GM19455 (cell line): ENCODE results near the gene TRPV6.

Experiments
- ATAC-seq: cut with Tn5 transposase; IDR thresholded peaks from one replicate; pipeline ENCODE4 v1.9.1; 2021; ENCODE audit not compliant: unreplicated experiment

TRPV6 gene

DNA sequence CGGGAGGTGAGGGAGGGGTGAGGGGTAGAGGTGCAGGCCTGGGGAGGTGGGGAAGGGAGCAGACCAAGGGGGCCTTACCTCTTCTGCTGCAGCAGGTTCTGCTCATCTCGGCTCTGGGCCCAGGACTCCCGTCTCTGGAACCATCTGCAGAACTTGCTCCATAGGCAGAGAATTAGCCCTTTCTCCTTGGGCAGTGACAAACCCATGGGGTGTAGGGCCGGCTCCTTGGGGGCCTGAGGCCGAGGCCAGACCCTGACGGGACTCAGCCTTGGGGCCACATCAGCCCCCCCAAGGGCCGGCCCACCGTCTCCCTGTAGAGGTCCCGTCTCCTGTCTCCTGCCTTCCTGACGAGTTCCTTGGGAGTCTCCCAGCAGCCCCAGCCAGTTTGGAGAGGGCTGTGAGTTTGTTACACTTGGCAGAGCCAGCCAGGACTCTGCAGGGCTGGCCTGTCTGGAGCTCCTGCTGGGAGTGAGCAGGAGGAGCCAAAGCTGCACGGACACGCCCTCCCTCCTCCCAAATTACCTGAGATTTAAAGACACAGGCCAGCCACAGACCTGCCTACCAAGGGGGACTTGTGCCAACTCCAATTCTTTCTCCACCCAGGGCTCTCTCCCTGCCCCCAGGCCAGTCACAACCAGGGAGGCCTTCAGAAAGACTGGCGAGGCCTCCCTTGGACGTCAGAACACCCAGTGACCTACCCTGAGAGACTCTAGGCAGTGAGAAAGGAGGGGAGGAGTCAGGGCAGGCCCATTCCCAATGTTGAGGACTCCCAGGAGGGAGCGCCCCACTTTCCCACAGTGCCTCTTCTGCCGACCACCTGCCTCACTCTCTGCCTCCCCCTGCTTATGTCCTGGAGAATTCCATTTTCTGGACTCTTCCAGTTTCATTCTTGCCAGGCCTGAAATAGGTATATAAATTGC is at the start of gene TRPV6:
Gene TRPV6 (minus strand): TSS at position 435 of the 920 bp plus-strand sequence.
- ATAC-seq, result no peak

DNA sequence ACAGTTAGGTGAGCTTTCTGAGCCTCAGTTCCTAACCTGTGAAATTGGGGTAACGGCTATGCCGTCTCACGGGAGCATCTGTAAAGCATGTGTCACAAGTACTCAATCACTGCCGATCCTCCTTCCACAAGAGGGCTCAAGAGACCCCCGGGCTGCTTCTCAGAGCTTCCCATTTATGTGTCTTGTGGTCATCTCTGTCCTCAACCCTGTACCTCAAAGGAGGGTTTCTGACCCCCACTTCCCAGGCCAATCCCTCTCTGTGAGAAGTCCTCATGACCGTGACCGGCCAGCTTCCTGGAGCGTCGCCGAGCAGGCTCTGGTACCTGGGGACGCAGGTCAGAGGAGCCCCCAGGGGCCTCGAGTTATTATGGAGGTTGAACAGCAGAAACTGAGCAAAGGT is 48.5 kb upstream of the TRPV6 start:
- no peak for ATAC-seq

DNA sequence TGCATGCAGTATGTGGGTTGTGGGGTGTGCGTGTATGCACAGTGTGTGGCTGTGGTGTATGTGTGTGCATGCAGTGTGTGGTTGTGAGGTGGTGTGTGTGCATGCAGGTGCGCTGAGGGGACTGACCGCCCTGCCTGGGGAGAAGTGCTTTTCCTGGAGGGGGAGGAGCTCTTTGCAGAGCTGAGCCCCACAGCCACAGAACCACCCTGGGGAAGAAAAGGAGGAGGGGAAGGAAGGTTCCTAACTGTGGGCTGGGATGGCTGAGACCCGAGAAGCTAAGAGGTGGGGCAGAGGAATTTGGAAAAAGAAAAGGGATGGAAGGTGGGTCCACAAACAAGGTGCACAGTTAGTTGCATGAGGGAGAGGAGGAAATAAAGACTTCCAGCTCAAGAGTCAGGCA is 48.1 kb upstream of the TRPV6 start, which contains the start of gene TRPV5:
Gene TRPV5 (minus strand): TSS at position 123 of the 400 bp plus-strand sequence. CDS start 287 bp downstream, outside the sequence.
- ATAC-seq, result no peak

DNA sequence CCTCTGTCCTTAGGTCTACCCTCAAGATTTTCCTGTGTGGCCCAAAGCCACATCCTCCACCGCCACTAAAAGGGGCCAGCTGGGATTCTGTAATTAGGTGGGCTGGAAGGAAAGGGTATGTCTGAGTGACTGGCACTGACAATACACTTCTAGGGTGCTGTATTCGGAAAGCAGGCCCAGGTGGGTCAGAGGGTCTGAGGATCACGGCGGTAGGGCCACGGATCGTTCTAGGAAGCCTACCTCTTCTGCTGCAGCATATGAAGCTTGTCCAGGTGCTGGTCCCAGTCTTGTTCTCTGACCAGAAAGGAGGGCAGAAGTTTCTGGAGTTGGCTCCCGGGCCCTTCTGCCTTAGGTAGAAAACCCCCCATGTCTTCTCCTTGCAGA is 47.5 kb upstream of the TRPV6 start:
- no peak for ATAC-seq

DNA sequence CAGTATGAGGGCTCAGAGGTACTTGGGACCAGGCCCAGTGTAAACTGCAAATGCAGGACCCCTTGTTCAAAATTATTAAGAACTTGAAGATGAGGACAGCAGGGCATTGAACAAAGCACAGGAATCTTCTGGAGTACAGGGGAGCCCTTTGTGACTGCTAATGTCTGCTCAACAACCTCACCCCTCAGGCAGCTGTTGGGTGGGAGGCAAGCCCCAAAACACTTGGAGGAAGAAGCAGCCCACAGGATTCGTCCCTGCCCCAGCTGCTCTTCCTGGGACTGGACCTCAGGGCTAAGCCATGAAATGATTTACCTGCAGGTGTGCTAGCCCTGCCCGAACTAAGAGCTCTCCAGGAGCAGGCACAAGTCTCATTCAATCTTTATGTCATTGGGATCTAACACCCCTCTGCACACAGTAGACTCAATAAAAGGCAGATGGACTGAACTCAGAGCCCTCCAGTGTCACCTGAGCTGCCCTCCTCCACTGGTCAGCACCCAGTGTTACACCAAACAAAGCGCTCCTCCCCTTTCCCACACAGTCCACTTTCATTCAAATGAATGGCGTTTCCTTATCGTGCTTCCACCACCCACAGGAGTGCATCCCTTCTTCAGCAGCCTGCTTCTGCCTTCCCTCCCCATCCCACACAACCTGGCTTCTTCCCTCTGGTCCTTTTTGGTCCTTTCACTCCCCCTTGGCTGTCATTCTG is 47.0 kb upstream of the TRPV6 start:
- ATAC-seq, result no peak

DNA sequence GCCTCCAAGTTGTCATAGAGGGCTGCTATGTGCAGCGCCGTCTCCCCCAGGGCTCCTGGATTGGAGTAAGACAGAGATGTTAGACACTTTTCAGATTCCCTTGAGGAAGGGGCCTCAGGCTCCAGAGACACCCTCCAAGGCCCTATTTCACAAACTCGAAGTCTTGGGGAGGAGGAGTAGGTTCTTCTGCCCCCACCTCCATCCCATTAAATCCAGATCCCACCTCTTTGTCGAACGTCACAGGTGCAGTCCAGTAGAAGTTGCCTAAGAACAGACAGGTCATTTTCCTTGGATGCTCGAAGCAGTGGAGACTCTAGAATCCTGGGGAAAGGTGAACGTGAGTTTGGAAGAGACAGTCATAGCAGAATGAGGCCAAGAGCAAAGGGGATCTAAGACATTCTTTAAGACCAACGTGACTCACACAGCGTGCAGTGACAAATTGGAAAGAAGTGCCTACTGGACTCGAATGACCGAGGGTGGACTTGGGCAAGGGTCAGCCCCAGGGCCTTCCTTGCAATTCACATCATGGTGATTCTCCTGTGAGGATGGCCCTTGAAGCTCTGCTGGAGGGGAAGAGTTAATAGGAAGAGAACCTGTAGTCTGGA is 44.7 kb upstream of the TRPV6 start:
- ATAC-seq, result no peak

DNA sequence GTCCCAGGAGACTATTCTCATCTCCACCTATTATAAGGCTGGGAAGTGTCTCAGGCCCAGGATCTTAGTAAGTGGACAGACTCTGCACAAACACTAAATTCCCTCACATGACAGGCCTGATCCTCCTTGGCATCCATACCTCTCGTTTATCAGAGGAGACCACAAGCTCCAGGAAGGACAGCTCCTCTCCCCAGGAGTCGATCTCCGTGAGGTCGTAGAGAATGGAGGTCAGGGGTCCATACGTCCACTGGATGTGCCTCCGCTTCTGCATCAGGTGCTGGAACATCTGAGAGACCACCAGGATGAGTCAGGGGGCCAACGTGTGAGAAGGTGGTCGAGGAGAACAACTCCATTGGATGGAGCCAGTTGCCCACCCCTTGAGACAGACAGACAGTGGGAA is 42.4 kb upstream of the TRPV6 start:
- no peak for ATAC-seq

DNA sequence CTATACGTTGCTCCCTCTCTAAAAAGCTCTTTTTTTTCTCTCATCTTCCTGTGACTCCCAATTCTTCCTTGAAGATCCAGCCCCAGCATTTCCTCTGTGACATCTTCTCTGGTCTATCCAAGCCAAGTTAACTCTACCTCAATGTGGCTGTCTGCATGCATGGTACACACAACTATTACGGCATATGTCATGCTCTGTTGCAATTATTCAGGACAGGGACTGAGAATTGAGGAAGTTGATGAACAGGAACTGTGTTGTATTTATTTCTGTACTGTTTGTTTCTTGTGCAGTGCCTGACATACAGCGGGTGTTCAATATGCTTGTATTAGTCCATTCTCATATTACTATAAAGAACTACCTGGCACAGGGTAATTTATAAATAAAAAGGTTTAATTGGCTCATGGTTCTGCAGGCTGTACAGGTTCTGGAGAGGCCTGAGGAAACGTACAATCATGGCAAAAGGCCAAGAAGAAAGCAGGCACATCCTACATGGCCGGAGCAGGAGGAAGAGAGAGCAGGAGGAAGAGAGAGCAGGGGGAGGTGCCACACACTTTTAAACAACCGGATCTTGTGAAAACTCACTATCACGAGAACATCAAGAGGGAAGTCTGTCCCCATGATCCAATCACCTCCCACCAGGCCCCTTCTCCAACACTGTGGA is 41.7 kb upstream of the TRPV6 start:
- no peak for ATAC-seq

DNA sequence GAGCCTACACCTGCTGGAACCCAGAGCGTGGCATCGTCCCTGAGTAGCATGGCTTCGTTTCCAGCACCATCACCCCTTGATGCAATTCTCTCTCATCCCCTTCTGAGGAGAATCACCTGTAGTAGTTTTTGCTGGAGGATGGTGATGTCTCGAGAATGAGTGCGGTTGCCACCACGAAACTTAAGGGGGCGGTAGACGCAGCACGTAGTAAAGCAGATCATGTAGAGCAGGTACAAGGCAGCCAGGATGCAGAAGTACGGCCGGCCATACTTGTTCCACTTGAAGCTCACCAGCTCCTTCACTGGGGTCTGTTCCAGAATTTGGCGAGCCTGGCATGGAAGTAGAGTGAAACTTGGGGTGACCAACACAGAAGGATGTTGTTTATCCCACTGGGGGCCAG is 39.9 kb upstream of the TRPV6 start:
- no peak for ATAC-seq

DNA sequence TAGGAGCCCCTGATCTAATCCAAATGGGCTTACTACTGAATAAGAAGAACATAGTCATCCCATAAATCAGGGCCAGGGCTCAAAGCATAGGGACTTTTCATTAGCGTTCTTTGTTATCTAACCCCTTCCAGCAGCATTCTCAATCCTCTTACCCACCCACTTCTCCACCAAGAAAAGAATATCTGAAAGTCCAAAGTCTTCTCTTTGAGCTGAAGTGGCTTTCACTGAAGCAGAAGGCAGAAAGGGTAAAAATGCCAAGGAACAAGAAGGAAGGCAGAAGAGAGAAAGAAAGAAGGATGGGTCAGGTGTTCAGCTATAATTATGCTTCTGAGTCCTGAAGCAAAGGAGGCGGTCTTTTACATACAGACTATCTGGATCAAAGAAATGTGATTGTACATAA is 37.8 kb upstream of the TRPV6 start:
- ATAC-seq, result no peak

DNA sequence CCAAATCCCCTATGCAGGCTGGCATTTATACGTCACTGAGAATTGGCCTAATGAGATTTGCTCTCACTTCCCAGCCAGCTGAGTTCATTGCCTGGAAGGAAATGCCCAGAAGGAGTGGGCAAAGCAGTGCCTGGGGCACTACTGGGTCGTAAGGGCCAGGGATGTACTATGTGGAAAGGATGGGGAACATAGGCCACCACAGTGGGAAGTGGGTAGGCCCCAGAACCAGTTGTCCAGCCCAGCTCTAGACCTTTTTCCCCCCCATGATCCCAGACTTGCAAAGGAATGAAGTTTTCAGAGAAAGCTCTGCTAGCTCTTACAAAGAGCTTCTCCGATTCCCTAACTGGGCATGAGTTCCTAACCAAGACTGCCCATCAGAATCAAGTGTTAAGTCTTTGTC is 34.1 kb upstream of the TRPV6 start:
- no peak for ATAC-seq

DNA sequence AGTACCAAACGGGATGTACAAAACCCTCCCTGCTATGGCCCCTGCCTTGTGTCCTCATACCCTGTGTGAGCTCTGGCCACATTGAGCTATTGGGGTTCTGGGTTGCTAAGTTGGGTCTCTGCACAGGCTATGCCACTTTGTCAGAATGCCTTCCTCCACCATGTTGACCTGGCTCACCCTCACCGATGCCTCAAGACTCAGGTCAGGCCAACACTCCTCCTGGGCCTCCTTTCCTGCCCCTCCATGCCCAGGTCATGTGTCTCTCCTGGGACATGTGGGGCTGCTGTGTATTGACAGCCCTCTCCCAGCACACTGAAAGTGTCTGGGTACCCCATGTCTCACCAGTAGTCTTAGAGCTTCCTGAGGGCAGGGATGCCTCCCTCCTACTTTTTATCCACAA is 33.4 kb upstream of the TRPV6 start:
- no peak for ATAC-seq

DNA sequence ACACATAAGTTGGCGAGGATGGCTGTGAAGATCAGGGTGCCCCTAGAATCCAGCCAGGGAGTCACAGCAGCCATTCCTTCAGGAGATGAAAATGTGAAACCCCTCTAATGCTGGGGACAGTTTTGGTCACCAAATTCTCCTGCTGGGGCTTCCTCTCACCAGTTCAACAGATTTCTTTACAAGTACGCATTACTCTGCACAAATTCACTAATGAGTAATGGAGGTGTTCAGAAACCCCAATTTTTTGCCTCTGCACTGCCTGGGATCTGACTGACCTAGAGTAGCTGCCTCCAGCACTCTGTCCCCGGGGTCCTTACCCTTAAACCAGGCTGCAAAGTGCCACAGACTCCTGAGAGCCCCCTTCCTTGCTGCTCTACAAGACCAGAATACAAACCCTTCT is 31.9 kb upstream of the TRPV6 start:
- no peak for ATAC-seq

DNA sequence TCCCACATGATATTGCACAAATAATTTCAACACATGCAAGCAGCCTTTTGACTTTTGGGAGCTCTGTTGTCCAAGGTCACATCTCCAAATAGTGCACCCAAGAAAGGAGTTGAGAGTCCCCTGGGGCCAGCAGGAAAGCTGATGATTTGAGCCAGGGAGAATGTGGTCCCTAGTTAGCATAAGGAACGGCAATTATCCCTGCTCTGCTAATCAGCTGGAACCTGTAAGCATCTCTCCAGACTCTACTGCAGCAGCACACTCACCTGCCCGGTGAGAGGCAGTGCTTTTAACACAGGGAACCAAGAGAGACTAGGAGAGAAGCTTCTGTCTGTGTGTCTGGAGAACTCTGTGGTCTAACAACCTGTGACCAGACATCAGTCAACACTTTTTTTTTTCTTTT is 31.0 kb upstream of the TRPV6 start:
- no peak for ATAC-seq

DNA sequence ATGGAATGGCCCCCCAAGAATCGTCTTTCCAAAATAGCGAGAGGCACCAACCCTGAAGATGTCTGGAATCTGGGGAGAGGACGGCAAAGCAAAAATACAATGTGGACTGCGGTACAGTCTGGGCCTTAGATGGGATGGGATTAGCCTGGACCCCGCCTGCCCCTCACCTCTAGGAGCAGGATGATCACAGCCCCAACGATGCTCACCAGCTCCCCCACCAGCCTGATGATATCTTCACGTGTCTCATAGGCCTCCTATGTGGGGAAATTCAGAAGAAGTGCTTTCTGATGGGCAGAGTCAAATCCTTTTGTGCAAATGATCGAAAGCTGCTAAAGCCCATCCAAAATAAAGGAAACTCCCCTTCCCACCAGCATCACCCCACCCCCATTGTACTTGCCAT is 29.8 kb upstream of the TRPV6 start:
- ATAC-seq, result no peak

DNA sequence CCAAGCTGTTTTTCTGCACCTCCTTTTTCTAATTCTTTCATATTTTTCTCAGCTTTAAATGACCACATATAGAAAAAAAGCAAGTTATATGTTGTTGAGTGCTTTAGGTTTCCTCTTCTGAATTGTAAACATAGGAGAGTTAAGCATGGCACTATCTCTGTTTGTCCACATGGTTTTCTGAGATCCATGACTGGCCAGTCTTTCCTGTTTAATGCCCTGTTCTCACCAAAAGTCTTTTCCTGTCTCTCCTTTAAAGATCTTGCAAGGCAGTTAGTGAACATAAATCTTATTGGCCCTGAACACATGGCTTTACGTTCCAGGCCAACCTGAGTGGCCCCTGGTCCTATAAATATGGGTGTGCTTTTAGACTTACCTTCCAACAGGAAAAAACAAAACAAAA is 28.6 kb upstream of the TRPV6 start:
- ATAC-seq, result no peak

DNA sequence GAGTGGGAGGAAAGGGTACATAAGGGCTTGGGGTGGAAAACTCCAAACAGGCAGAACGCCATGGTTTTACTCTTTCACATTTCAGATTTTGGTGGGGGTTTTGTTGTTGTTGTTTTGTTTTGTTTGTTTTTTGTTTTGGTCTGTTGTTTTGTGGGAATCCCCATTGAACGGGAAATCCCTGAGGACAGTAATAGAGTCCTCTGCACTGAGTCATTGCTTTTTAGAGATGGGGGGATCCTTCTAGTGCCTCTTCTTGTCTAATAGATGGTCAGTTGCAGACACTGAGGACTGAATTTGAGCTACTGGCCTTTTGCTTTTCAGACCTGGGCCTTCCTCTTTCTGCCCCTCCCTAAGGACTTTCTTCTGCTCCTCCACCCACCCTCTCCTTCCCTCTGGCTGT is 28.0 kb upstream of the TRPV6 start:
- no peak for ATAC-seq

DNA sequence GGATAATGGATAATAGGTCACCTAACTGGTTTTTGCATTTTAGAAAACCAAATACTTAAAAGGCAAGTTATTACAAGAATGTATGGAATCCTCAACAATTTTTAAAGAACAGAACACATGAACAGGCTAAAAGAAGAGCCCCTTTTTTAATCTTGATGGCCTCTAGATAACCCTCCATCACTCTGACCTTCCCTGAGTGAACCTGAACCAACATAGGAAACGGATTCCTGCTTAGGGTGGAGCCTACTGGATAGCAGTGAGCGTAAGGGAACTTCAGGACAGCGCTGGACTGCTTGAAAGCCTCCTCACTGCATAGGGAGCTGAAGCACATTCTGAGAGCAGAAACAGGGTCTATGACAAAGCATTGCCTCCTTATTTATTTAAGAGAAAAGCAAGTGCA is 27.5 kb upstream of the TRPV6 start:
- ATAC-seq, result no peak

DNA sequence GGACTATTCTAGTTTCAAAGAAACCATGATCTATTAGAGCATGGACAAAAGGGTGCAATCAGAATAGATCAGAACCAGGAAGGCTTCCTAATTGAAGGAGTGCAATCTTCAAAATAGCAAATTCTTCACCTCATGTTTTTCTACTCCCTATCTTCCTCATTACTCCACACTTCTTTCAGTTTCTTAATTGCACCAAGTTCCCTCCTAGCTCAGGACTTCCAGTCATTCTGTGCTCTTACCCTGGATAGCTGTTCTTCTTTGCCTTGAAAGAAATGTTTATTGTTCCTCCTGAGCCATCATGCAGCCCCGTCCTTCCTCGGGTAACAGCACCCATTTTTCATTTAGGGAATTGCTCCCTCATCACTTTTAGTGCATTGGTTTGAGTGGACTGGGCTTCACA is 24.9 kb upstream of the TRPV6 start:
- ATAC-seq, result no peak

DNA sequence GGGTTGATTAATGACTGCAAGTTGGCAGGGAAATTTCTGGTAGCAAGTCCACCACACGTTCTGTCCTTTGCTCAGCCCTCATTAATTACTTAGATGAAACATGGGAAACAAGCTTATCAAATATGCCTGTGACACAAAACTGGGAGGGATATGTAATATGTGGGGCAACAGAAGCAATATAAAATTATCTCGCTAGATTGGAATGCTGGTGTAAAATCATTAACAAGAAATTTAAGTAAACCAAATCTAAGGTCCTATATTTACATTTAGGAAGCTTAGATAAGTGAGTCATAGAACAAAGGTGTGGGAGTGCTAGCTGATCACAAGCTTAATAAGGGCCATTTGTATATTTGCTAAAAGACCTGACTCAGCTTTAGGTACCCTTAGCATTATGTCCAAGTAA is 24.5 kb upstream of the TRPV6 start:
- ATAC-seq, result no peak
